CD4-positive, alpha-beta T cell (primary cell): ENCODE results near the gene LRRC8E. TPM values are rescaled to one million over a fixed set of nuclear protein-coding genes. Genes with fewer than 3 reads are reported as not detected.

Experiments
- ATAC-seq: fragments of 200-7000 bp; cut with Tn5 transposase; one replicate; pipeline ENCODE4 v1.10.0; 2022; ENCODE audit warnings: mild to moderate bottlenecking; ENCODE audit not compliant: poor library complexity
- CTCF ChIA-PET: fragments of 350-600 bp; sonication (Branson Sonifier 250); formaldehyde crosslinking; loops from one replicate; lab custom pipeline; 2021; ENCODE audit warnings: antibody characterized with exemption, inconsistent platforms; lab: Charles Lee
- POLR2A ChIA-PET: fragments of 350-600 bp; sonication (Branson Sonifier 250); formaldehyde crosslinking; loops from one replicate; lab custom pipeline; 2021; ENCODE audit warnings: antibody characterized with exemption, inconsistent platforms; lab: Charles Lee
- DNase-seq, 14 experiments: peaks; one replicate each; pipeline ENCODE4 v3.0.0-alpha.2; 2013 to 2020; ENCODE audit warnings: mixed read lengths in 2 of 14
- H3K27ac ChIP-seq, 2 donors: one replicate each; pipeline versions ENCODE4 v1.5.1 to v1.7.0; 2013; ENCODE audit warnings: low read length in 2 of 2, low read depth in 1 of 2, mild to moderate bottlenecking in 1 of 2
- H3K27me3 ChIP-seq, 2 experiments: 1 replicate in 1 of 2; 2 replicates in 1 of 2; pipeline versions ENCODE4 v1.6.1 to v1.7.0; 2013; ENCODE audit warnings: low read length in 2 of 2, control low read depth in 1 of 2, mild to moderate bottlenecking in 1 of 2, moderate library complexity in 1 of 2; ENCODE audit not compliant: insufficient read depth in 2 of 2, control insufficient read depth in 1 of 2
- H3K36me3 ChIP-seq: one replicate; pipeline ENCODE4 v1.6.1; 2013; ENCODE audit warnings: low read length, control low read depth; ENCODE audit not compliant: insufficient read depth
- H3K4me1 ChIP-seq: one replicate; pipeline ENCODE4 v1.6.1; 2013; ENCODE audit warnings: low read length, control low read depth; ENCODE audit not compliant: insufficient read depth
- H3K4me3 ChIP-seq: one replicate; pipeline ENCODE4 v1.5.1; 2013; ENCODE audit warnings: mild to moderate bottlenecking, low read length, moderate library complexity
- H3K9me3 ChIP-seq, 2 experiments: 1 replicate in 1 of 2; 2 replicates in 1 of 2; pipeline versions ENCODE4 v1.6.1 to v1.7.0; 2013; ENCODE audit warnings: low read length in 2 of 2, mild to moderate bottlenecking in 2 of 2, control low read depth in 1 of 2, moderate library complexity in 1 of 2; ENCODE audit not compliant: control insufficient read depth in 1 of 2, insufficient read depth in 1 of 2
- H3K27ac Mint-ChIP-seq: one replicate; pipeline ENCODE4 v1.8.0; 2020; ENCODE audit warnings: mixed read lengths
- H3K27me3 Mint-ChIP-seq: one replicate; pipeline ENCODE4 v1.8.0; 2021; ENCODE audit warnings: mixed read lengths
- H3K36me3 Mint-ChIP-seq: one replicate; pipeline ENCODE4 v1.8.0; 2021; ENCODE audit warnings: low read depth, mixed read lengths
- H3K4me1 Mint-ChIP-seq: one replicate; pipeline ENCODE4 v1.8.0; 2021; ENCODE audit warnings: low read depth, mixed read lengths
- H3K4me3 Mint-ChIP-seq: one replicate; pipeline ENCODE4 v1.8.0; 2020; ENCODE audit warnings: mild to moderate bottlenecking, mixed read lengths
- H3K9me3 Mint-ChIP-seq: one replicate; pipeline ENCODE4 v1.8.0; 2020; ENCODE audit warnings: mixed read lengths
- CTCF ChIP-seq: fragments of 200-600 bp; IDR thresholded peaks from one replicate; pipeline ENCODE4 v1.8.0; 2022; ENCODE audit warnings: antibody characterized with exemption, mild to moderate bottlenecking
- intact Hi-C, 2 experiments: fragments of 100-400 bp; cut with DNase I in 1 of 2; cut with micrococcal nuclease in 1 of 2; formaldehyde crosslinking; loops; one replicate each; pipeline versions ENCODE4 v1.15.1 to v1.9.0; 2023 to 2025; cut with DNase I, micrococcal nuclease
- total RNA-seq, 174 experiments: library from RNA in 2 of 174; stranded (reverse) in 2 of 174; gene quantifications; one replicate each; pipeline ENCODE4 v1.2.3 and lab custom pipeline; 2021 to 2026

The LRRC8E gene
- total RNA-seq, 2 experiments from 2014 or later, result not detected

- Histone ChIP-seq H3K27me3 (peaks cover 24 to 33% of the 10 kb centered on the region in 2 experiments), H3K27ac (no peak overlapping the region), H3K9me3 (no peaks in the 10 kb centered on the region), H3K4me1 (peaks cover 38% of the 10 kb centered on the region), H3K4me3 (no peak overlapping the region), H3K36me3 (no peaks in the 10 kb centered on the region)
- no peak for TF ChIP-seq CTCF
- Mint-ChIP-seq H3K36me3 (no peaks in the 10 kb centered on the region), H3K9me3 (no peaks in the 10 kb centered on the region), H3K27me3 (peaks cover 5% of the 10 kb centered on the region), H3K27ac (no peak overlapping the region), H3K4me3 (no peak overlapping the region), H3K4me1 (peaks cover 2% of the 10 kb centered on the region)
- ATAC-seq, result no peak
- DNase-seq, result peak in 1 of 14 experiments; percentile 20
- ChIA-PET CTCF (no interaction called here), POLR2A (interaction anchor here (1.1 kb wide), 1 partner anchor 43 kb away, joined by 3 read pairs; no protein-coding TSS in a partner anchor)
- intact Hi-C loops, result no loop called here
These were observed 28.2 kb upstream of the LRRC8E start for GRCh38 chr19:7859831-7860713.

- H3K27ac Mint-ChIP-seq, result no peak overlapping the region
- H3K4me3 ChIP-seq, result no peak overlapping the region
- H3K4me1 Mint-ChIP-seq, result peaks cover 8% of the 10 kb centered on the region
- POLR2A ChIA-PET, result interaction anchor here (0.9 to 2.7 kb wide), 3 partner anchors 9 to 43 kb away, joined by 3 to 12 read pairs (median 7); partner anchors contain the start of gene MAP2K7
- H3K27me3 ChIP-seq, result peaks cover 24 to 30% of the 10 kb centered on the region in 2 experiments
- peaks cover 44% of the 10 kb centered on the region for H3K4me1 ChIP-seq
- no peaks in the 10 kb centered on the region for H3K36me3 ChIP-seq
- ATAC-seq (no peak), DNase-seq (peak in 1 of 14 experiments; percentile 31)
- peak overlapping the region; percentile 30 for H3K4me3 Mint-ChIP-seq
- CTCF ChIA-PET, result interaction anchor here (1.1 to 1.4 kb wide), 3 partner anchors 43 to 82 kb away, joined by 3 to 4 read pairs (median 4); partner anchors contain the start of genes MAP2K7, SNAPC2 and TIMM44
- H3K27me3 Mint-ChIP-seq, result peaks cover 7% of the 10 kb centered on the region
- H3K36me3 Mint-ChIP-seq, result no peaks in the 10 kb centered on the region
- no peaks in the 10 kb centered on the region for H3K9me3 Mint-ChIP-seq
- intact Hi-C loops, result no loop called here
- H3K9me3 ChIP-seq, result no peaks in the 10 kb centered on the region
- TF ChIP-seq CTCF, result no peak
- no peak overlapping the region for H3K27ac ChIP-seq
These were observed 27.3 kb upstream of the LRRC8E start for GRCh38 chr19:7860714-7861618.
